Adipocyte (in vitro differentiated cells): ENCODE results near the gene GPRC5B.
A peak's percentile ranks its signal among the peaks of the same experiment; 100 is the strongest.

Source experiments
- DNase-seq: peaks from one replicate; pipeline ENCODE4 v3.0.0-alpha.2; 2015; ENCODE audit warnings: low read depth
- H3K27me3 ChIP-seq: replicated peaks from 2 replicates; pipeline ENCODE4 v1.7.0; 2013; ENCODE audit warnings: mild to moderate bottlenecking, low read length, moderate library complexity; ENCODE audit not compliant: control insufficient read depth, insufficient read depth
- H3K36me3 ChIP-seq: 2 replicates; pipeline ENCODE4 v1.7.0; 2013; ENCODE audit warnings: low read length, mild to moderate bottlenecking, moderate library complexity; ENCODE audit not compliant: control insufficient read depth, insufficient read depth, severe bottlenecking
- H3K4me1 ChIP-seq: 2 replicates; pipeline ENCODE4 v1.7.0; 2013; ENCODE audit warnings: mild to moderate bottlenecking, low read length, moderate library complexity; ENCODE audit not compliant: control insufficient read depth, insufficient read depth
- H3K4me3 ChIP-seq: 2 replicates; pipeline ENCODE4 v1.7.0; 2013; ENCODE audit warnings: mild to moderate bottlenecking, low read length, moderate library complexity
- H3K9ac ChIP-seq: 2 replicates; pipeline ENCODE4 v1.7.0; 2013; ENCODE audit warnings: mild to moderate bottlenecking, low read length, moderate library complexity
- H3K9me3 ChIP-seq: 2 replicates; pipeline ENCODE4 v1.7.0; 2013; ENCODE audit warnings: mild to moderate bottlenecking, low read length, moderate library complexity; ENCODE audit not compliant: control insufficient read depth

The GPRC5B gene

DNA sequence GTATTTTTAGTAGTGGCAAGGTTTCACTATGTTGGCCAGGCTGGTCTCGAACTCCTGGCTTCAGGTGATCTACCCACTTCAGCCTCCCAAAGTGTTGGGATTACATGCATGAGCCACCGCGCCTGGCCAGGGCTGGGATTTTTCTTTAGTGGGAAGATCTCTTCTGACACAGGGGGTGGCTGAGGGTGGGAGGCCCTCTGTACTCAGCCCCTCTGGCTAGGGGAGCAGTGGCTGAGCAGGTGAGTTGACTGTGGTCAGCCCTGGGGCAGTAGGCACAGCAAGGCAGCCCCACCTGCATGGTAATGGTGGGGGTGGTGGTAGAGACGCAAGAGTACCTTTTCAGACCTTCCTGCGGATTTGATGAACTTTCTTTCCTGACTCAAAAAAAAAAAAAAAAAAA, 12.3 kb upstream of the GPRC5B start:
- DNase-seq, result no peak
- H3K36me3 ChIP-seq, result no peaks in the 10 kb centered on the region
- peaks cover 26% of the 10 kb centered on the region for H3K27me3 ChIP-seq
- H3K4me1 ChIP-seq, result no peaks in the 10 kb centered on the region
- no peak overlapping the region for H3K4me3 ChIP-seq
- H3K9me3 ChIP-seq, result no peaks in the 10 kb centered on the region
- H3K9ac ChIP-seq, result no peak overlapping the region

DNA sequence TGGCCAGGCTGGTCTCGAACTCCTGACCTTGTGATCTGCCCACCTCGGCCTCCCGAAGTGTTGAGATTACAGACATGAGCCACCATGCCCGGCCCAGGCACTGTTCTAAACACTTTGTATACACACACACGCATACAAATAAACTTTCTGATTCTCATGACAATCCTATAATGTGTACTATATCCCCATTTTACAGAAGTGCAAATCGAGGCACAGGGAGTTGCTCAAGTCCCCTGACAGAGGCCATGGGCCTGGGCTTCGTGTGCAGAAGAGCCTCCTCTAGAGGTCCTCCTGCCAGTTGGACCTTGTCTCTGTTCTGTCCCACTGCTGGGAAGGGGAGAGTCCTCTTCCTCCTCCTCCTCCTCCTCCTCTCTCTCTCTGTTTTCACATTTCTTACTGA, 9.9 kb upstream of the GPRC5B start:
- Histone ChIP-seq H3K4me3 (no peak overlapping the region), H3K9ac (no peak overlapping the region), H3K4me1 (no peaks in the 10 kb centered on the region), H3K9me3 (peaks cover 5% of the 10 kb centered on the region), H3K27me3 (peaks cover 36% of the 10 kb centered on the region), H3K36me3 (no peaks in the 10 kb centered on the region)
- no peak for DNase-seq

DNA sequence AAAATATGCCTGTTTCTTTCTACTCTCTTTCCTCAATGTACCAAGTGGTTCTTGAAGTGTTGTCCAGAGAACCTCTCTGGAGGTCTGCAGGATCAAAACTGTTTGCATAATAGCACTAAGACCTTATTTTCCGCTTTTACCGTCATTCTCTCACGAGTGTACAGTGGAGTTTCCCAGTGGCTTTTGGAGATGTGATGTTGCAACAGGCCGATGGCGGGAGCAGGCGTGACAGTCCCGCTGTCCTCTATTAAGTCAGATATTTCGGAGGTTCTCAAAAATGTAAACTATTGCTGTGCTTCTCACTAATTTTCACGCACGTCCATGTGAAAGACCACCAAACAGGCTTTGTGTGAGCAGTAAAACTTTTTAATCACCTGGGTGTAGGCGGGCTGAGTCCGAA, 8.3 kb upstream of the GPRC5B start:
- no peak for DNase-seq
- no peaks in the 10 kb centered on the region for H3K4me1 ChIP-seq
- no peaks in the 10 kb centered on the region for H3K36me3 ChIP-seq
- H3K9me3 ChIP-seq, result peaks cover 5% of the 10 kb centered on the region
- H3K4me3 ChIP-seq, result no peak overlapping the region
- H3K9ac ChIP-seq, result no peak overlapping the region
- peaks cover 30% of the 10 kb centered on the region for H3K27me3 ChIP-seq

DNA sequence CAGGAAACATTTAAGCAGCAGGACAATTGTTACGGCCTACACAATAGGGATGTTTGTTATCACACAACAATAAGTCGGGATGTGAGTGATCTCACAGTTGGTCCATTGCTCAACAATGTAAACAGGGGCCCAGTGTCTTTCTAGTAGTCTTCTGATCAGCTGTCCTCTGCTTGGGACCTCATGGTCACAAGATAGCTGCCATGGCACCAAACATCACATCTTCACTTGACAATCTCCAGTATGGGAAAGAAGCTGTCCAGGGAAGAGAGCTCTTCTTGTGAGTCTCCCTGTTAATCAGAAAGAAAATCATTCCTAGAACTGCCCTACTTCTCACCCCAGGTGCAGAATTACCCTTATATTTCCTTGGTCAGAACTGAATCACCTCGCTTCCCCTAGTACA, 6.3 kb upstream of the GPRC5B start:
- no peaks in the 10 kb centered on the region for H3K36me3 ChIP-seq
- no peak for DNase-seq
- H3K9ac ChIP-seq, result no peak overlapping the region
- H3K4me3 ChIP-seq, result no peak overlapping the region
- peaks cover 23% of the 10 kb centered on the region for H3K27me3 ChIP-seq
- H3K4me1 ChIP-seq, result no peaks in the 10 kb centered on the region
- H3K9me3 ChIP-seq, result peaks cover 5% of the 10 kb centered on the region

DNA sequence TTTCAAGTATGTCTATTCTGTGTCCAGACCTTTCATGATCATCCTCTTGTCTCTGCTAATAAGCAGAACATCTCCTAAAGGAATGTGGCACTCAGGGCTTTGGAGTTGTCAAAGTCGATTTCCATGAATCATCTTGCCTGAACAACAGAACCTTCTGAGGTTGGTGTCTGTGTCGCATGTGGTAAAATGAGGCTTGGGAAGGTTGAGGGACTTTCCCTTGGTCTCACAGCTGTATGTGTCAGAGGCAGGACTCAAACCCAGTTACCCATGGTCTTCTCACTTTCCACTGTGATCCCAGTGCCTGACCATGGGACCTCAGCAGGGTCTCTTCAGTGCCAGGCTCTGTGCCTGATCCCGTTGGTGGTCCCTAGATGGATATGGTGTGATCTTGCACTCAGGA, 4.2 kb upstream of the GPRC5B start:
- H3K9ac ChIP-seq, result no peak overlapping the region
- H3K4me3 ChIP-seq, result no peak overlapping the region
- H3K36me3 ChIP-seq, result no peaks in the 10 kb centered on the region
- peaks cover 18% of the 10 kb centered on the region for H3K27me3 ChIP-seq
- peaks cover 5% of the 10 kb centered on the region for H3K9me3 ChIP-seq
- peaks cover 7% of the 10 kb centered on the region for H3K4me1 ChIP-seq
- DNase-seq, result no peak

DNA sequence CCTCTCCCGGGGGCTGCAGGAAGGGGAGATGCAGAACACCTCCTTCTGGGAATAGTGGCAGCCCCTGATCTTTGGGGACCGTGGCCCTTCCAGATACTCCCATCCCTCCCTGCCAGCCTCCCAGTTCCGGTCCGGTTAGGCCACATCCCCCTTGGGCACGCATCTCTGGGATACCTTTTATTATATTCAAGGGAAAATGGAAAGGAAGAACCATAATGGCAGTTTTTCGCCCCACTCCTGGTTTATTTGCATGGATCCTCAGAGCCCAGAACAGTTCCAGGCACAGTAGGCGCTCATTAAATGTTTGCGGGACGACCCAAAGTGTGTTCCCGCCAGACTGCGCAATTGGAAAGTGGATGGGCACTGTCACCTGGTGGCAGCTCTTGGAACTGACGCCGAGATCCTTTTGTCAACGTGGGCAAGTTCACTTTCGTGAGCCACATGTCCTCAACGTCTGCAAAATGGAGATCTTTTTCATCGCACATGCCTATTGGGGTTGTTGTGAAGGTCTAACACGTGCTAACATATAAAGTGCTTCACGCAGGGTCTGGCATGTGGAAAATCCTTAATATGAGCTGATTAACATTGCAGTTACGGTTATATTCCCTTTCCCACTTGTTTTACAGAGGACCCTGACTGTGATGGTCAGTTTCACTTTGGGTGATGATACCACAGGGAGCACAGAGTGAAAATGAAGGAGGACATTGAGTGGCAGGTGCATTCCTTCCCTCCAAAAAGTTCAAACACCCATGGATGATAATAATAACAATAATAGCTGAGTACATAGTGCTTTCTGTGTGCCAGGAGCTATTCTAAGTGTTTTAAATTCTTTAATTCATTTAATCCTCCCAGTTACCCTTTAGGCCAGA, 1.7 kb upstream of the GPRC5B start:
- Histone ChIP-seq H3K27me3 (peaks cover 15% of the 10 kb centered on the region), H3K4me3 (peak overlapping the region; percentile 48), H3K9me3 (peaks cover 5% of the 10 kb centered on the region), H3K9ac (no peak overlapping the region), H3K4me1 (peaks cover 13% of the 10 kb centered on the region), H3K36me3 (no peaks in the 10 kb centered on the region)
- peak; percentile 88 for DNase-seq

DNA sequence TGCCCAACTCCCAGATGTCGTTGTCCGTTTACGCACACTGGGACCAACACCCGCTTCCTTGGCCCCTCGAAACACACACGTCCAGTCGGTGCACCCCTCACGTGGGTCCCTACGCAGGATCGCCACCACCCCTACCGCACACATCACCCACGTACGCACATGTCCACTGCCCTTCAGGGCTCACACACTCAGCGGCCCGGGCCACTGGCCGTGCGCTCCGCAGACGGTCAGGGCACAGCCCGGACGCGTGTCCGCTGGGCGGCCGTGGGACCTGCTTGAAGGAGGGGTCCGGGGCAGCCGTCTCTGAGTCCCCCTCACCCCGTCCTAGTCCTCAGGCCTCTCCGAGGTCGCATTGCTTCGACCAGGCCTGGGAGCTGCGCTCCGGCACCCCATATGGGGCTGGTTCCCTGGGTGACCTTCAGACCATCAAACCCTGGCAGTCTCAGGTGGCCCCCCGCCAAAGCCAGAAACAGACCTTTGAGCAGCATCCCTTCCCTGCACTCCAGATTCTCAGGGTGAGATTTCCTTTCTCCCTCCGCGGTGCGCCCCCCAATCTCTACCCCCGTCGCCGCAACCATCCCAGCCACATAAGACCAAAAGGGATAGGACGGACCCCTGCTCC, 914 bp upstream of the GPRC5B start:
- peak overlapping the region; percentile 83 for H3K4me3 ChIP-seq
- H3K4me1 ChIP-seq, result peaks cover 13% of the 10 kb centered on the region

DNA sequence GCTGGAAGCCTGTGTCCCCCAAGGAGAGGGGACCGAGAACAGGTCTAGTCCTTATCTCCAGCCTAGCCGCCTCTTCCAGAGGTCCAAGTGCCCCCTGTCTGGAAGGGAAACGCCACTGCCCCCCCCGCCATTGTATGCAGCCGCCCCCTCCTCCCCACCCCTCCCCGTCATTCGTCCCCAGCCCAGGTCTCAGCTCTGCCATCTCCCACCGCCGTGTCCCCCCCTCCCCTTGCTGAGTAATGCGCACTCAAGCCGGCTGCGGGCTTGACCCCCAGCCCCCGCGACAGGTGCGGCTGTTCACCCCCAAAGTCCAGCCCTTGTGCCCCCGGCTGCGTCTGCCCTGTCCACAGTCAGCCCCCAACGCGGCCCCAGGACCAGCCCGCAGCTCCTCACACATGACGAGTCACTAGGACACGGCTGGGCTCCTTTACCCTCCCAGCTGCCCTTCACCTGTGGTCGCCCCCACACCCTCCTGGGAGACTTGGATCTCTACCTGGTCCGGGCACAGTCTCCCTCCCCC, 622 bp downstream of the GPRC5B start:
- peak; percentile 36 for DNase-seq
- H3K36me3 ChIP-seq, result no peaks in the 10 kb centered on the region
- H3K4me1 ChIP-seq, result peaks cover 13% of the 10 kb centered on the region
- peaks cover 5% of the 10 kb centered on the region for H3K27me3 ChIP-seq
- H3K9me3 ChIP-seq, result no peaks in the 10 kb centered on the region
- peak overlapping the region; percentile 83 for H3K4me3 ChIP-seq
- peak overlapping the region; percentile 82 for H3K9ac ChIP-seq

More for the DNA sequence above, 914 bp upstream of the GPRC5B start:
- H3K9me3 ChIP-seq, result peaks cover under 1% of the 10 kb centered on the region
- H3K36me3 ChIP-seq, result no peaks in the 10 kb centered on the region
- peaks cover 9% of the 10 kb centered on the region for H3K27me3 ChIP-seq
- H3K9ac ChIP-seq, result peak overlapping the region; percentile 68
- DNase-seq, result no peak

DNA sequence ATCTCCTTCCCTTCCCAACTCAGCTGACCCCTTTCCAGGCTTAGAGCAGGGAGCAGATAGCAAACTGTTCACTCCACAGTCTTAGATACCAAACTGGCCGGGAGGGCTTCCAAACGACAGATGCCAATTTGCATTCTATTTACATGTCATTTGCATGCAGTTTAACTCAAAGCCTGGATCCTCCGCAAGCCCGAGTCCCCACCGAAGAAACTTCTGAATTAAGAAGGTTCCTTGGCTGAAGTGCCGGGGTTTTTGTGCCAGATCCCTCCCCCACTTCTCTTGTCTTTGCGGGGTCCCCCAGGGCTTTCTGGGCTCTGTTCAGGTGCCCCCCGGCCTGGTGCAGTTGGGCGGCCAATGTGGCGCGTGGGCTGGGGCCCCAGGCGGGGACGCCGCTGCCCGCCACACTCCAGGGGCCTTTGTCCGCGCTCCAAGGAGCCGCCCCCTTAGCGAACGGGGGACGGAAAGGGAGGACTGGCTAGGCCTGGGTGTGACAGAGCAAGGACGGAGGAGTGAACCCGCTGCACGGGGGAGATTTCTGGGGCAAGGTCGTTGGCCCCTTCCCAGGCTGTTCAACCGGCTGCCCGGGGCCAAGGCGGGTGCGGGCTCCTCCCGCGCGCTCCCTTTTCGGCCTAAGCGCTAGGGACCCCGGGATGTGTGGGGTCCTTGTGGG, 1.2 kb downstream of the GPRC5B start:
- Histone ChIP-seq H3K9ac (peak overlapping the region; percentile 66), H3K4me1 (peaks cover 13% of the 10 kb centered on the region), H3K9me3 (no peaks in the 10 kb centered on the region), H3K36me3 (no peaks in the 10 kb centered on the region), H3K27me3 (peaks cover 5% of the 10 kb centered on the region), H3K4me3 (peak overlapping the region; percentile 83)
- no peak for DNase-seq

DNA sequence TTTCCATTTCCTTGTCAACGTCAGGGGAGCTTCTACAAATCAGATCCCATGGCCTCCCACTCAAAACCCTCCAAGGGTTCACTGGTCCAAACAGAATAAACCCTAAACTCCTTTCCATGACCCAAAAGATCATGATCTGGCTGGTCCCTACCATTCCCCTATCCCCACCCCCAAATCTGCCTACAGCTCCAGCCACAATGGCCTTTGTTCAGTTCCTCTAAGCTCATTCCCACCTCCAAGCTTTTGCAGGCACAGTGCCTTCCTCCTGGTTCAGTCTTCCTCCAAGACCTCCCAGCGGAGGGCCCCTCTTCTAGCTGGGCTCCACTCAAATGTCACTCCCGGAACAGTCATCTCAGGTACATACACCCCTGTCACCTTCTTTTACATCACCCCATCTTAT, 2.0 kb downstream of the GPRC5B start:
- DNase-seq, result no peak
- no peaks in the 10 kb centered on the region for H3K9me3 ChIP-seq
- peak overlapping the region; percentile 83 for H3K4me3 ChIP-seq
- H3K36me3 ChIP-seq, result no peaks in the 10 kb centered on the region
- peak overlapping the region; percentile 66 for H3K9ac ChIP-seq
- peaks cover 5% of the 10 kb centered on the region for H3K27me3 ChIP-seq
- H3K4me1 ChIP-seq, result peaks cover 13% of the 10 kb centered on the region

DNA sequence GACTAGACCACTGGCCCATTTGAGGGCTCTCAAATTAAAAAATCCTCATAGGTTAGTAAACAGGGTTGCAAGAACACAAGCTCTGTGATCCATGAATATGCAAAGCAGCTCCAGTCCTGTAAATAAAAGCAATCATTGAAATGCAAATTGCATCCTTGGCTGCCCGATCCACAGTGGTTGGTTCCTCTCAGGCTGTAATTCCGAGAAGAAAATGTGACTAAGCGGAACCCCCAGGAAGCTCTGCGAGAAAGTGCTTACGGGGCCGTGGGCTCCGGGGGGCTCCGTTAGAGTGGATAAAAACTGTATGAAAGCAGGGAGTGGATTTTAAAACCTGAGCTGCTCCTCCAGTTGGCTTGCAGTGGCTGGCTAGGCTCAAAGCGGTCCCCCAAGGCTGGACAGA, 2.5 kb downstream of the GPRC5B start:
- Histone ChIP-seq H3K27me3 (peaks cover 5% of the 10 kb centered on the region), H3K4me1 (peaks cover 13% of the 10 kb centered on the region), H3K9ac (no peak overlapping the region), H3K9me3 (no peaks in the 10 kb centered on the region), H3K36me3 (no peaks in the 10 kb centered on the region), H3K4me3 (peak overlapping the region; percentile 83)
- no peak for DNase-seq
